Islet of Langerhans (tissue), 1 donor: Measurements from ENCODE around the gene ACMSD.
"Not testable (repeated sequence)": the region's sequence is repeated elsewhere in the genome, so short reads cannot be mapped to it uniquely, and the experiment has no call there.

Source experiments
- FAIRE-seq: peaks from one replicate; lab custom pipeline; 2011; peaks lifted over from hg19 to GRCh38; lab: Jason Lieb, UNC

The ACMSD gene

GRCh38 chr2:134852518-134852917, 14.1 kb downstream of the ACMSD start:
- FAIRE-seq = no peak

DNA sequence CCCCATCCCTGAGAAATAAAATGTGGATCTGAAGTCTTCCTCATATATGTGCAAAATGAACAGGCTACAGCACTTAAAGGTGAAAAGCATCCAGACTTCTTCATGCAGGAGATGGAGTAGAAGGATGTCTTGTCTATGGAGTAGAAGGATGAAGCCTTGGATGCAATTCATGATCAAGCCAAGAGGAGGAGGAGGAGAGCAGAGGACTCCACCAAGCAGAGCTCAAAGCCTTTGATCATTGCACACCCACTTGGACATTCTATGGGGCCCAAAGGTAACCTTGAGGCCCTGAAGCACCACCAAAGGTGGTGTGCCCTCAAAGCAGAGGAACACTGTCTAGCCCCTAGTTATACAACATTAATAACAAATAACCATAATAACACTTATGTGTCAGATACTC, 17.3 kb downstream of the ACMSD start:
- no peak for FAIRE-seq

- FAIRE-seq = no peak
Observed at GRCh38 chr2:134858245-134858644, 19.8 kb downstream of the ACMSD start.

DNA sequence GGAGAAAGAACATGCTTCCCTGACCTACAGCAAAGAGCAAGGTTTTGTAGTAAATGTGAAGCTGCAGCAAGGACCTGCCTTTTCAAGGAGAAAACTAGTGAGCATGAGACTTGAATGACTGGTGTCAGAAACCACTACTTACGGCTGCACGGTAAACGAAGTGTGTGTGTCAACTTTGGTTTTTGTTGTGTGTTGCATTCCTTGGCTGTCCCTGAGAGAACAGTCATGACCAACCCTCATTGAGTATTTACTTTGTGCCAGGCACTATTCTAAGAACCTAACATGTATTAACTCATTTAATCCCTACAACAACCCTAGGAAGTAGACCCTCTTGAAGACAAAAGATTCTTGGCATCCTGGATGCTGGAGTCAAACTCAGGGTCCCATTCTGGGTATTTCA, 22.8 kb downstream of the ACMSD start:
- FAIRE-seq = no peak

GRCh38 chr2:134862069-134862468, 23.7 kb downstream of the ACMSD start:
- FAIRE-seq = no peak

GRCh38 chr2:134862674-134863073, 24.3 kb downstream of the ACMSD start:
- FAIRE-seq = no peak

GRCh38 chr2:134863446-134863845, 25.0 kb downstream of the ACMSD start:
- no peak for FAIRE-seq

GRCh38 chr2:134865067-134865787, 26.8 kb downstream of the ACMSD start:
- FAIRE-seq = peak; percentile 53

DNA sequence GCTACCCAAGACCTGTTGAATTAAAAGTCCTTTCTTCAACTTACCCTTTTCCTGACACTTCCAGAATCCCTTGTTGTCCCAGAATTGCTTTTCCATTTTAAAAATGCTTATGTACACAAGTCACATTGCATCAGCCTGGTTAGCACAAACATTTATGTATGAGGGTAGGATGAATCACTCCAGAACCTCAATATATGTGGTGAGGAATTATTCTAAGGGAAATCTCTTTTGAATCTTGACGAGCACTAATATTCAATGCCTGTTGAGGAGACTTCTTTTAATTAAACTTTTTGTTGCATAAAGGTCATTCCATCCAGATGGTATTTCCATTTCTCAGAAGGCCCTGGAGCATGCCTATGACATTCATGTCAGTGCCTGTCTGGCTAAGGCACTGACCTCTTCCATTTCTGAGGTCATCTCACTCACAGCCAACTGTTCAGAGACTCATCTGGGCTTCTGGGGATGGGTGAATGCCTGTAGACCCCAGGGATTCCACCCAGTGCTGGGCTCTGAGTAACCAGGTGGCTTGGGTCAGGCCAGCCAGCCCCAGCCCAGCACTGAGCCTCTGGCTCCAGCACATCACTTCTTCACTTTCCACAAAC, 28.2 kb downstream of the ACMSD start:
- no peak for FAIRE-seq

- FAIRE-seq = no peak
Observed at GRCh38 chr2:134869946-134870736, 31.7 kb downstream of the ACMSD start.

- FAIRE-seq = no peak
Observed at GRCh38 chr2:134873152-134873551, 34.7 kb downstream of the ACMSD start.

GRCh38 chr2:134875309-134875708, 36.9 kb downstream of the ACMSD start:
- no peak for FAIRE-seq

DNA sequence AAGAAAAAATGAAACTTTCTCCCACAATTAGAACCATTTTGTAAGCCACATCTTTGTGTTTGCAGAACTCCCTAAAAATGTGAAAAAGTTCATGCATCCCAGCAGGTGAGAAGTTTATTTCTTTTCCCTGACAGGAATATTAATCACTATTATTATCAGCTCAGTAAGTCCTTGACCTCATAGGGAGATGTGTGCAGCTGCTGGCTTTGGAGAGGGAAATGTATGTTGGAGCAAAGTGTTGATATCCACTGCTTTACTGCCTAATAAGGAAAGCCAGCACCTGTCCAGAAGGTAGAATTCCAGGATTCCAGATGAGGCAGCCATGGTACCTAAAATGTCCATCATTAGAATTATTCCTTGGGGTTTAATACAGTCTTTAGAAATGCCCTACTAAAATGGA, 44.4 kb downstream of the ACMSD start:
- no peak for FAIRE-seq

DNA sequence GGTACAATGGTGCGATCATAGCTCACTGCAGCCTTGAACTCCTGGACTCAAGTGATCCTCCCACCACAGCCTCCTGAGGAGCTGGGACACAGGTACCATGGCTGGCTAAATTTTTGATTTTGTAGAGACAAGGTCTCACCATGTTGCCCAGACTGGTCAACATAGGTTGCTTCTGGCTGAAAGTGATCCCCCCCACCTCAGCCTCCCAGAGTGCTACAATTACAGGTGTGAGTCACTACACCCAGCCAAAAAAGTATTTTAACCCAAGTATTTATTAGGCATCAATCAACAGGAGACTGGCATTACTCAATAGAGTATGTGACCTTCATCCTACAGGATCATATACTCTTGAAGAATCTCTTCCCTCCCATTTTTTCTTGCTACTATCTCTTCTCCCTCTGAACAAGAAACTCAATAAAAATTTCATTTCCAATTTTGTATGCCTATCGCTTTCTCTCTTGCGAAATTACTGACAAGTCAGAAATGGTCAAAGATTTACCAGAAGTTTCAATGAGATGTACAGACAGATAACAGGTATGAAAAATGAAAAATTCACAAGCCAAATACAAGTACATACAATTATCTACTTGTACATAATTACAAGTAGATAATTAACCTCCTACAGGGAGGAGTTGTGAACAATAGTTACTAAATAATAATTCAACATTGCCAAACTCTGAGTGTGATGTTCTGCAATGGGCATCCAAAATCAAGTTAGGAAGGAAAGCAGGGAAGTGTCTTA, 45.3 kb downstream of the ACMSD start:
- peak; percentile 38 for FAIRE-seq

- FAIRE-seq = no peak
Observed at GRCh38 chr2:134884435-134884834, 46.0 kb downstream of the ACMSD start.

DNA sequence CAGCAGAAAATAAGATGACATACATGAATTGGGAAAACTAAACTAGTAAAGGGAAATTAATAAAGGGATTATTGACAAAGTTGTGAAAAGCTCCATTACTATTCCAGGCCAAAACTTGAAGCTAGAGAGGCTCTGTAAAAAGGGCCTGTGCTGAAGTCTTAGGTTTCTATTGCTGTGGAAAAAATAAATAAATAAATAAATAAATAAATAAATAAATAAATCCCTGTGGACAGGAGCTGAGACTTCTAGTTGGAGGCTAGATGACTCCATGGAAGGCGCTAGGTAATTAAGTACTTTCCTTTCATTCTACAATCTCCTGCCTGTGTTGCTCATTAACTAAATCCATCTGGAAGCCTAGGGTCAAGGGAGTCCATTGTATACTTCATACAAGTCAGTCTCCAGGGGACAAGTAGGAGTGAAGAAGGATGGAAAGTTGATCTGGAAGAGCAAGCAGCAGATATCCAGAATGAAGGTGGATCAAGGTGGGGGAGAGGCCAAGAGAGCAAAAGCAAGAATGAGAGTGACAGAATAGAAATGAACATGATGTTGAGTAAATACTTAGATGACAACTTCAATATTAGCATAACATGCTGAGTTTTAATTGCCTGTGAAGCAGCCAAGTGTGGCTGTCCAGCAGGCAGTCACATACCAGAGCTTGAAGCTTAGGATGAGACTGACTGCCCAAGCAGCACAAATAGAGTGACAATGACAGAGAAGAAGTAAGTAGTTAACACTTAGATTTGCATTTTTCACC, 54.0 kb downstream of the ACMSD start:
- FAIRE-seq = no peak

DNA sequence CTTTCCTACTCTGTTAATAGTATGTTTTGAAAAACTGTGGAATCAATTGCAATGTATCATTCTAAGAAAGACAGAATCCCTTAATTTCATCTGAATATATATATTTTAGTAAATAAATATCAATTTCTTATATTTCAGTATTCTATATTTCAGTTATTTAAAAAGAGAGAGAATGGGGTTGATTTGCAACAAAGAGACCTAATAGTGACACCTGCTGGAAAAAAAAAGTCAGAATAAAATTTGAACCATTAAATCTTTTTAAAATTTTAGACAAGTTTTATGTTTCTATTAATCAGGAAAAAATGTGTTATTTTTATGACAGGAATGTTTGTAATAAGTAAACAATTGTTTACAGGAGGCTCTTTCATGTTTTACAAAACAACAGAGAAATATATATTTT, 59.5 kb downstream of the ACMSD start:
- peak; percentile 100 for FAIRE-seq

- peak; percentile 80 for FAIRE-seq
Observed at GRCh38 chr2:134899204-134899603, 60.8 kb downstream of the ACMSD start.

DNA sequence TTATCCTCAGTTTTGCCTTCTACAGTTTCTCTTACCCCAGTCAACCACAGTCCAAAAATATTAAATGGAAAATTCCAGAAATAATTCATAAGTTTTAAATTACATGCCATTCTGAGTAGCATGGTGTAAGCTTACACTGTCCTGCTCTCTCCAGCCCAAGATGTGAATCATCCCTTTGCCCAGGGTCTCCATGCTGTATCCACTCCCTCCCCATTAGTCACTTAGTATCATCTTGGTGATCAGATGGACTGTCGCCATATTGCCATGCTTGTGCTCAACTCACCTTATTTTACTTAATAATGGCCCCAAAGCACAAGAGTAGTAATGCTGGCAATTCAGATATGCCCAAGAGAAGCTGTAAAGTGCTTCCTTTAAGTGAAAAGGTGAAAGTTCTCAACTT, 61.7 kb downstream of the ACMSD start:
- FAIRE-seq = no peak

DNA sequence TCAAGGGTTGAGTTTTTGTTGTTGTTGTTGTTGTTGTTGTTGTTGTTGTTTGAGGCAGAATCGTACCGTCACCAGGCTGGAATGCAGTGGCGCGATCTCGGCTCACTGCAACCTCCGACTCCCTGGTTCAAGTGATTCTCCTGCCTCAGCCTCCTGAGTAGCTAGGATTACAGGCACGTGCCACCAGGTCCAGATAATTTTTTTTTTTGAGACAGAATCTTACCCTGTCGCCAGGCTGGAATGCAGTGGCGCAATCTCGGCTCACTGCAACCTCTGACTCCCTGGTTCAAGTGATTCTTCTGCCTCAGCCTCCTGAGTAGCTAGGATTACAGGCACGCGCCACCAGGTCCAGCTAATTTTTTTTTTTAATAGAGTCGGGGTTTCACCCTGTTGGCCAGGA, 65.3 kb downstream of the ACMSD start:
- FAIRE-seq = not testable (repeated sequence)

- FAIRE-seq = no peak
Observed at GRCh38 chr2:134905168-134905567, 66.8 kb downstream of the ACMSD start.

GRCh38 chr2:134906726-134907125, 68.3 kb downstream of the ACMSD start:
- FAIRE-seq = no peak
